Astrocyte of the cerebellum (primary cell): ENCODE data around the gene MCTS1.

ENCODE experiments used
- DNase-seq: peaks from one replicate; pipeline ENCODE4 v3.0.0-alpha.2; 2011; ENCODE audit warnings: low read depth
- H3K4me3 ChIP-seq: 2 replicates; pipeline ENCODE4 v1.5.1; 2011; ENCODE audit warnings: mild to moderate bottlenecking, low read depth, low read length, moderate library complexity
- in situ Hi-C: cut with HindIII; loops from 2 replicates; pipeline ENCODE4 v1.10.0; 2017; ENCODE audit warnings: low sequenced_read_pairs
- TF ChIP-seq, protein P1 (sequence below): IDR thresholded peaks from 2 replicates; pipeline ENCODE4 v1.5.1; 2012; ENCODE audit warnings: low read length, low read depth, moderate library complexity, mild to moderate bottlenecking; ENCODE audit errors: missing control alignments

Gene MCTS1, protein sequence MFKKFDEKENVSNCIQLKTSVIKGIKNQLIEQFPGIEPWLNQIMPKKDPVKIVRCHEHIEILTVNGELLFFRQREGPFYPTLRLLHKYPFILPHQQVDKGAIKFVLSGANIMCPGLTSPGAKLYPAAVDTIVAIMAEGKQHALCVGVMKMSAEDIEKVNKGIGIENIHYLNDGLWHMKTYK

DNA sequence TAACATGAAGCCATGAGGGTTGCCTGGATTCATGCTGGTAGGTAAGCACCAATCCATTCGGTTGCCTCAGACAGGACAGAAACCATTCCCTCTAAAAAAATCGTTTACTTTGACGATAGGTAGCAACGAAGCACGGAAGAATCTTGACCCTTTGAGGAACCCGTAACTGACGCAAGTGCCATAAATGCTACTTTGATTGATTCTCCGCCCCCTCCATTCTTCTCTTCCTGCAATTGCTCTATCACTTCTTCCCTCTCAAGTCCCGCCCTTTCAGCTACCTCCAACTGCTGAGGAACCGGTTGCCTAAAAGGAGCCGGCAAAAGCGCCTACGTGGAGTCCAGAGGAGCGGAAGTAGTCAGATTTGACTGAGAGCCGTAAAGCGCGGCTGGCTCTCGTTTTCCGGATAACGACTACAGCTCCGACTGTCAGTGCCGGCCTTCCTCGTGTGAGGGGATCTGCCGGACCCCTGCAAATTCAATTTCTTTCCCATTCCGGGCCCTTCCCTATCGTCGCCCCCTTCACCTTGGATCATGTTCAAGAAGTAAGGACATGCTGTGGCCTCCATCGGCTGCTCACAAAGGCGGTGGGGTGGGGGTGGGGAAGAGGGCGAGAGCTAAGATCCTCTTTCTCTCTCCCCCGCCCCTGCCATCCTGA lies at the start of gene MCTS1:
Gene MCTS1 (plus strand): TSS at position 395 of the 654 bp plus-strand sequence. CDS start 136 bp downstream, at position 531.
- DNase-seq = peak; percentile 88
- in situ Hi-C loops = no loop called here
- TF ChIP-seq, protein P1, sequence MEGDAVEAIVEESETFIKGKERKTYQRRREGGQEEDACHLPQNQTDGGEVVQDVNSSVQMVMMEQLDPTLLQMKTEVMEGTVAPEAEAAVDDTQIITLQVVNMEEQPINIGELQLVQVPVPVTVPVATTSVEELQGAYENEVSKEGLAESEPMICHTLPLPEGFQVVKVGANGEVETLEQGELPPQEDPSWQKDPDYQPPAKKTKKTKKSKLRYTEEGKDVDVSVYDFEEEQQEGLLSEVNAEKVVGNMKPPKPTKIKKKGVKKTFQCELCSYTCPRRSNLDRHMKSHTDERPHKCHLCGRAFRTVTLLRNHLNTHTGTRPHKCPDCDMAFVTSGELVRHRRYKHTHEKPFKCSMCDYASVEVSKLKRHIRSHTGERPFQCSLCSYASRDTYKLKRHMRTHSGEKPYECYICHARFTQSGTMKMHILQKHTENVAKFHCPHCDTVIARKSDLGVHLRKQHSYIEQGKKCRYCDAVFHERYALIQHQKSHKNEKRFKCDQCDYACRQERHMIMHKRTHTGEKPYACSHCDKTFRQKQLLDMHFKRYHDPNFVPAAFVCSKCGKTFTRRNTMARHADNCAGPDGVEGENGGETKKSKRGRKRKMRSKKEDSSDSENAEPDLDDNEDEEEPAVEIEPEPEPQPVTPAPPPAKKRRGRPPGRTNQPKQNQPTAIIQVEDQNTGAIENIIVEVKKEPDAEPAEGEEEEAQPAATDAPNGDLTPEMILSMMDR = no peak
- peak within 1 kb of the TSS; percentile 59 for H3K4me3 ChIP-seq

DNA sequence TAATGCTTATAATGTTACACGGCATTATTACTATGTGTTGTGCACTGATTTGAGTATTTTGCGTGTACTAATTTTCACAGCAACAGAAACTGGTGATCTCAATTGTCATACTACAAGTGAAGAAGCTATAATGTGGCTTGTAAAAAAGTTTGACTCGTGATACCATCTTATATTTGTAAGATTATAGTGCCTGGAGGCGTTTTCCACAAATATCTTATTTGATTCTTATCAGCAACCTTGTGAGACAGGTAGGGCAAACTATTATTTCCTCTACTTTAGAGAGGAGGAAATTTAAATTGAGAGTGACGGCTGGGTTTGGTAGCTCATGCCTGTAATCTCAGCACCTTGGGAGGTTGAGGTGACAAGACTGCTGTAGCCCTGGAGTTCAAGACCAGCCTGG lies 47.6 kb upstream of the MCTS1 start:
- no peak for DNase-seq
- in situ Hi-C loops = no loop called here
- TF ChIP-seq, protein P1 = no peak
- no peak overlapping the region for H3K4me3 ChIP-seq

DNA sequence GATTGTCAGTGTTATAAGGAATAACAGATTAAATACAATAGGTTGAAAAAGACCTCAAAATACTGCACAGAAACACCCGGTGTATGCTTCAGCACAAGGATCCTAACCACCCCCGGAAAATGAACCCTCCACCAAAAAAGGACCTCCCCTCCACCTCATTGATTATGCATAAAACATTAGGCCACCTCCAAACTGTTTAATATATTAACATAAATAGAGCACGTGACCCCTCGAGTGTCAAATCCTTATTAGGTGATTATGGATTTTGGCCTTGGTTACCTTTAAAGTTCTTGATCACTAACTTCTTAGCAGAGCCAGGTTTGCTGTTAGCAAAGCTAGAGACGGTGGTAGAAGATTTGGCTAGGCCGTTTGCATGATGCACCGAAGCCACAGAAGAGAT lies 44.1 kb upstream of the MCTS1 start:
- in situ Hi-C loops = no loop called here
- peak overlapping the region; percentile 59 for H3K4me3 ChIP-seq
- no peak for DNase-seq
- TF ChIP-seq, protein P1 = no peak

DNA sequence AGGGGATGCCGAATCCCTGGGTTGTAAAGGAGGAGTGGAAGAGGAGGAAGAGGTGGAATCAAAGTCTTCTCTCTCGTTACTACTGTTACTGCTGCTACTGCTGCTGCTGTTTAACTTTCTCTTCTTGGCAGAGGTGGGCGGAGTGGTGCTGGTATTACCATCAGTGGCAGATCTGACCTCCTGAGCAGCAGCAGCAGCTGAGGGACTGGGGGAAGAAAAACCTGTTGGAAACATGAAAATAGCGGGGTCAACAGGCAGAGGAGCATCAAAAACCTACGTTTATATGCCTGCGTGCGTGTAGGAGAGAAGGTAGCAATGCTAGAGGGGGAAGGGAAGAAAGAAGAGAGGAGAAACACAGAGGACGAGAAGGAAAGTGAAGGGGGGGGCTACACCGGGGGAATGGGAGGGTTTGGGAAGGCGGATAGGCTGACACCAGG lies 43.5 kb upstream of the MCTS1 start:
- H3K4me3 ChIP-seq = peak overlapping the region; percentile 59
- DNase-seq = no peak
- in situ Hi-C loops = no loop called here
- TF ChIP-seq, protein P1 = no peak

DNA sequence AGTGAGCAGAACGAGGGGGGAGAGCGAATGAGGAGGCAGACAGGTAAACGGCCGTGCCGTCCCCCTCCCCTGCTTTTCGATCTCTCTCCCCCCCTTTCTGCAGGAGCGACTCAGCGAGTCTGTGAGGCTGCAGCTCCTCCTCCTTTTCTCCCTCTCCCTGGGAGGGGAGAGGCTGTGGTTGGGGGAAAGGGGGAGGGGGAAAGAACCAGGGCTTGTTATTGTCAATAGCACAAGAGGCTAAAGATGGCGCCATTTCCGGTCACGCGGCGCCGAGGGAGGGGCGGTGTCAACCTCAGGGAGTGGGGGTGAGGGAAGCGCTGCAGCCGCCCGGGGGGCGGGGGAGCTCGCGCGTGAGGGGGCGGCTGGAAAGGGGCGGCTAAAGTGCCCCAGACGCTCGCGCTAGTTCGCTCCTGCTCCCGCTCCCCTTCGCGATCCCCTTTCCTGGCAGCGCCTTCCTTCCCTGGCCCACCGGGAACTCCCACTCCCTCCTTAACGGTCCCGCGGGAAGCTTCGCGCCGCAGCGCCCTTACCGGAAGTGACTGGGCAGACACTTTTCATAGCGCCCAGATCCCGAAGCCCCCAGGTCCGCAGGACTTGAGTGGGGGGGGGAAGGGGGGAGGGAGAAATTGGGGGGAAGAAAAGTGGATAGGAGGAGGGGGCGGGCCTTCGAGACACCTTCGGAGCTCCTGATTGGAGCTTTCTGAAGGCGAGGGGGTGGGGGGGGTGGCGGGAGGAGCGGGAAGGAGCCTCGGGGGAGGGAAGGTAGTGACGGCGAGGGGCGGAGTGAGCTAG lies 42.9 kb upstream of the MCTS1 start, which contains the start of gene CUL4B:
Gene CUL4B (minus strand): TSS at position 121 of the 792 bp plus-strand sequence. CDS start 324 bp downstream, outside the sequence.
- TF ChIP-seq, protein P1 = no peak
- DNase-seq = peak; percentile 90
- H3K4me3 ChIP-seq = peak within 1 kb of the TSS; percentile 59
- in situ Hi-C loops = no loop called here
